GM21381 (cell line): ENCODE results near the gene EEF1AKMT1.
"Not testable (repeated sequence)": the region's sequence is repeated elsewhere in the genome, so short reads cannot be mapped to it uniquely, and the experiment has no call there.

Experiments used
- ATAC-seq: cut with Tn5 transposase; IDR thresholded peaks from one replicate; pipeline ENCODE4 v1.9.1; 2021; ENCODE audit warnings: mild to moderate bottlenecking, moderate library complexity; ENCODE audit not compliant: unreplicated experiment

Gene EEF1AKMT1

GRCh38 chr13:20778311-20778710, 4.5 kb upstream of the EEF1AKMT1 start:
- ATAC-seq: no peak

GRCh38 chr13:20776751-20777150, 3.0 kb upstream of the EEF1AKMT1 start:
- ATAC-seq: no peak

DNA sequence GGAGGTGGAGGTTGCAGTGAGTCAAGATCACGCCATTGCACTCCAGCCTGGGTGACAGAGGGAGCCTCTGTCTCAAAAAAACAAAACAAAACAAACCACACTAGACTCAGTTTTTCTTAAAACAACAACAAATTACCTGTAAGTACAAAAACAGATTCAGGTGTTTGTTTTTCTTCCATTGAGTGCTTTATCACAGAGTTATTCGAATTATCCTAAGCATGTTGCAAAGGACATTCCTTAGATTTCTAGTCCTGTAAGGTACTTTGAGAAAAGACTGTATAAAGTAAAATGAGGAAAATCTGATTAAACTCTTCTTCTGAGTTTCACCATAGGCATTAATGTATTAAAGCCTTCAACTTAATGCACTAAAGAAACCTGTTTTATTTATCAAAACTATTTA, 2.2 kb upstream of the EEF1AKMT1 start:
- no peak for ATAC-seq

- no peak for ATAC-seq
Measured at GRCh38 chr13:20774746-20775145, 985 bp upstream of the EEF1AKMT1 start.

- ATAC-seq: no peak
Measured at GRCh38 chr13:20772401-20773131, 1.2 kb downstream of the EEF1AKMT1 start.

- ATAC-seq: no peak
Measured at GRCh38 chr13:20769834-20770233, 3.9 kb downstream of the EEF1AKMT1 start.

DNA sequence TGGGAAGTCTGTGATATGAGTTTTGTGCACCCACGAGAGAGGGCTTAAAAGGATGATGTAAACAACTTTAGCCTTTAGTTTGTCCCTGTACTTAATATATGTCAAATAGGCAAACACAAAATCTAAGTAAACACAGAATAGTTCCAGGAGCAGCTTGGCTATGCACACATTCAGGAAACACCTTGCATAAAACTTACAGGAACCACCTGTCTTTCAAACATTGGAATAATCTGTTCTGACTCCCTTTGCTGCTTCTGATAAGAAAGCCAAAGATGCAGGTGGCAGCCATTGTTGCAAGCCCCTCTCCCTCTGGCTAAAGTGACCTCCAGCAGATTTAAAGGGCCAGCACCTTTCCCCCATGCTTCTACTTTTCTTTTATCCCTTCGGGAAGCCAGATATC, 4.7 kb downstream of the EEF1AKMT1 start:
- ATAC-seq: no peak

DNA sequence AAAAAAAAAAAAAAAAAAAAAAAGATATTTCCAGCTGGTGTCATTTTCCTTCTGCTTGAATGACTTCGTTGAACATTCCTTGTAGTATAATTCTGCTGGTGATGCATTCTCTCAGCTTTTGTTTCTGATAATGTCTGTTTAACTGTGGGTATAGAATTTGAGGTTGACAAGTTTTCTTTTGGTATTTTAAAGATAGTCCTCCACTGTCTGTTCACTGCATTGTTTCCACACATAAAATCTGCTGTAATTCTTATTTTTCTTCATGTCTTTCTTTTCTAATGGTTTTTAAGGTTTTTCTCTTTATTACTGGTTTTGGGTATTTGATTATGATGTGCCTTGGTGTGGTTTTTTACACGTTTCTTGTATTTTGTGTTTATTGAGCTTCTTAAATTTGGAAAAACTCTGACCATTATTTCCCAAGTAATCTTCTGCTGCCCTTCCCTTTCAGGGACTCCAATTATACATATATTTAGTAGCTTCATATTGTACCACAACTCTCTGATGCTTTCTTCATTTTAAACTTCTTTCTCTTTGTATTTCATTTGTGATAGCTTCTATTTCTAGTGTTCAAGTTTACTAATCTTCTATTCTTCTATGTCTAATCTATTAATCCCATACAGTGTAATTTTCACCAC, 6.3 kb downstream of the EEF1AKMT1 start:
- ATAC-seq: no peak

DNA sequence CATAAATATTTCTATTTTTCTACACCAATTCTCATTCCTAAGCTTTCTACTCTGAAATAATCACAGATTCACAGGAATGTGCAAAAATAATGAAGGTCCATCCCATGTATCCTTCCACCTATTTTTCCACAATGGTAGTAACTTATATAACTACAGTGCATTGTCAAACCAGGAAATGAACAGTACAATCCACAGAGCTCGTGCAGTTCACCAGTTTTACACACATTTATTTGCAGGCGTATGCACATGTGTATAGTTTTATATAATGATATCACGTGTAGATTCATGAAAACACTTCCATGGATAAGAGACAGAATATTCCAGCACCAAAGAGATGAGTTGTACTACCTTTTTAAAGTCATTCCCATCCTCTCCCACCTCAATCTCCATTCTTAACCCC, 12.9 kb downstream of the EEF1AKMT1 start:
- ATAC-seq: no peak

- ATAC-seq: no peak
Measured at GRCh38 chr13:20754009-20754408, 19.8 kb downstream of the EEF1AKMT1 start.

- ATAC-seq: no peak
Measured at GRCh38 chr13:20749377-20749776, 24.4 kb downstream of the EEF1AKMT1 start.

DNA sequence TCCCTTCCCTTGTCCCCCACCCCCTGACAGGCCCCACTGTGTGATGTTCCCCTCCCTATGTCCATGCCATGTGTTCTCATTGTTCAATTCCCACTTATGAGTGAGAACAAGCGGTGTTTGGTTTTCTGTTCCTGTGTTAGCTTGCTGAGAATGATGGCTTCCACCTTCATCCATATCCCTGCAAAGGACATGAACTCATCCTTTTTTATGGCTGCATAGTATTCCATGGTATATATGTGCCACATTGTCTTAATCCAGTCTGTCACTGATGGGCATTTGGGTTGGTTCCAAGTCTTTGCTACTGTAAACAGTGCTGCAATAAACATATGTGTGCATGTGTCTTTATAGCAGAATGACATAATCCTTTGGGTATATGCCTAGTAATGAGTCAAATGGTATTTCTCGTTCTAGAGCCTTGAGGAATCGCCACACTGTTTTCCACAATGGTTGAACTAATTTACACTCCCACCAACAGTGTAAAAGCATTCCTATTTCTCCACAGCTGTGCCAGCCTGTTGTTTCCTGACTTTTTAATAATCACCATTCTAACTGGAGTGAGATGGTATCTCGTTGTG, 29.8 kb downstream of the EEF1AKMT1 start:
- not testable (repeated sequence) for ATAC-seq

DNA sequence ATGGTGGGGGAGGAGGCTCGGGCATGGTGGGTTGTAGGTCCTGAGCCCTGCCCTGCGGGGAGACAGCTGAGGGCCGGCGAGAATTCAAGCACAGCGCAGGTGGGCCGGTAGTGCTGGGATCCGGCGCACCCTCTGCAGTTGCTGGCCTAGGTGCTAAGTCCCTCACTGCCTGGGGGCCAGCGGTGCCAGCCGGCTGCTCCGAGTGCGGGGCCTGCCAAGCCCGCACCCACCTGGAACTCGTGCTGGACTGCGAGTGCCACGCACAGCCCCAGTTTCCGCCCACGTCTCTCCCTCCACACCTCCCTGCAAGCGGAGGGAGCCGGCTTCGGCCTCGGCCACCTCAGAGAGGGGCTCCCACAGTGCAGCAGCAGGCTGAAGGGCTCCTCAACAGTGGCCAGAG, 33.7 kb downstream of the EEF1AKMT1 start:
- no peak for ATAC-seq

- ATAC-seq: no peak
Measured at GRCh38 chr13:20738616-20739015, 35.1 kb downstream of the EEF1AKMT1 start.

- no peak for ATAC-seq
Measured at GRCh38 chr13:20729633-20730585, 43.9 kb downstream of the EEF1AKMT1 start.

DNA sequence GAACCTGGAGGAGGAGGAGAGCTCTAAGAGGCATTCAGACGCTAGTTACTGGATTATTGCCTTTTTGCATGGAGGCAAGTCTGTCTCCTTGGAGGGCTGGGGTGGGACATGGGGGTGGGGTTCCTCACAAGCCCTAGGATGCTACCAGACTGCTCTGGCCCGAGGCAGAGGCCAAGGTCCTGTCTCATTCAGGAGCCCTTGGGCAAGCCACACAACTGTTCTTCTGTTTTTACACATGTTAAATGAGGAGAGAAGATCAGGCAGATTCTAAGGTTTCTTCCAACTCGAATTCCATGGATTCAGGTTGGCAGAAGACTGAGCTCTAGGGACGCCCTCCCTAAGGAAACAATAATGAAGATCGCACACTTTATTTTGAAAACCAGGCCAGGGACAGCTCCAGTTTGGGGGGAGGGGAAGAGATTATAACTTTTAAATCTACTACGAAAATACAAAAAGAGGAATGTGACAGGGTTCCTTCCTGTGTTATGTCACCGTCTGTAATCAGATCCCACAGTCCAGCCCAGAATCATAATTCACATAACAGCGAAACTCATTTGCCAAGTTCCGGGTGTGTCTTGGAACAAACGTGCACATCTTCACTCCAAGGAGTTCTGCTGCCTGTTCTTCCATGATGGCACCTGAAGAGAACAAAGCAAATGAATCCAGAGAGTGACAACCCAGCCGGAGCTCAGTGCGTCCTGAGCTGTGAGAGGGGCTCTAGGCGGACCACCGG, 45.0 kb downstream of the EEF1AKMT1 start:
- ATAC-seq: no peak

DNA sequence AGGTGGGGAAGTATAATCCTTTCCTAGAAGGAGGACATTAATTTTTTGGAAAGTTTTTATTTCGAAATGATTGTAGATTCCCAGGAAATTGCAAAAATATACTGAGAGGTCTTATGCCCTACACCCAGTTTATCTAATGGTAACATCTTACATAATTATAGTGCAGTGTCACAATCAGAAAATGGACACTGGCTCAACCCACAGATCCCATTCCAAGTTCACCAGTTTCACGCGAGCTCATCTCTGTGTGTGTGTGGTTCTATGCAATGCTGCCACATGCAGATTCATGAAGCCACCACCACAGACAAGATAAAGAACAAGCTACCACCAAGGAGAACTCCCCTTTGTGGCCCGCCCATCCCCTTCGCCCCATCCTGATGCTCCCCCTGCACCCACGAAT, 45.9 kb downstream of the EEF1AKMT1 start:
- ATAC-seq: no peak

DNA sequence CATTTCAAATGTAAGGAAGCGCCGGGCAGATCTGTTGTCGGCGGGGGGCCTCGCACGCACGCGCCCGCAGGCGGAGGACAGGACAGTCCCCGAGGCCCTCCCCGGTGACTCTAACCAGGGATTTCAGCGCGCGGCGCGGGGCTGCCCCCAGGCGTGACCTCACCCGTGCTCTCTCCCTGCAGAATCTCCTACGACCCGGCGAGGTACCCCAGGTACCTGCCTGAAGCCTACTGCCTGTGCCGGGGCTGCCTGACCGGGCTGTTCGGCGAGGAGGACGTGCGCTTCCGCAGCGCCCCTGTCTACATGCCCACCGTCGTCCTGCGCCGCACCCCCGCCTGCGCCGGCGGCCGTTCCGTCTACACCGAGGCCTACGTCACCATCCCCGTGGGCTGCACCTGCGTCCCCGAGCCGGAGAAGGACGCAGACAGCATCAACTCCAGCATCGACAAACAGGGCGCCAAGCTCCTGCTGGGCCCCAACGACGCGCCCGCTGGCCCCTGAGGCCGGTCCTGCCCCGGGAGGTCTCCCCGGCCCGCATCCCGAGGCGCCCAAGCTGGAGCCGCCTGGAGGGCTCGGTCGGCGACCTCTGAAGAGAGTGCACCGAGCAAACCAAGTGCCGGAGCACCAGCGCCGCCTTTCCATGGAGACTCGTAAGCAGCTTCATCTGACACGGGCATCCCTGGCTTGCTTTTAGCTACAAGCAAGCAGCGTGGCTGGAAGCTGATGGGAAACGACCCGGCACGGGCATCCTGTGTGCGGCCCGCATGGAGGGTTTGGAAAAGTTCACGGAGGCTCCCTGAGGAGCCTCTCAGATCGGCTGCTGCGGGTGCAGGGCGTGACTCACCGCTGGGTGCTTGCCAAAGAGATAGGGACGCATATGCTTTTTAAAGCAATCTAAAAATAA, 52.1 kb downstream of the EEF1AKMT1 start:
- no peak for ATAC-seq

- no peak for ATAC-seq
Measured at GRCh38 chr13:20721058-20721453, 52.7 kb downstream of the EEF1AKMT1 start.

- ATAC-seq: no peak
Measured at GRCh38 chr13:20720499-20720898, 53.3 kb downstream of the EEF1AKMT1 start.
